ENCODE results near the gene XCL2. TPM values are rescaled to one million over a fixed set of nuclear protein-coding genes. Genes with fewer than 3 reads are reported as not detected.

The XCL2 gene
- total RNA-seq, 1 experiment from 2014 or later: not detected

- Mint-ChIP-seq H3K27me3 (ENCODE audit: unreplicated experiment) (no peaks in the 10 kb centered on the region), H3K9me3 (ENCODE audit: low read depth, unreplicated experiment) (no peaks in the 10 kb centered on the region), H3K36me3 (ENCODE audit: insufficient read depth, unreplicated experiment) (no peaks in the 10 kb centered on the region), H3K4me3 (ENCODE audit: low read depth, unreplicated experiment) (no peak overlapping the region), H3K4me1 (ENCODE audit: low read depth, unreplicated experiment) (no peaks in the 10 kb centered on the region), H3K27ac (ENCODE audit: unreplicated experiment) (no peak overlapping the region)
- CTCF ChIA-PET: interaction anchor here (1.2 kb wide), 1 partner anchor 129 kb away, joined by 7 read pairs; no protein-coding TSS in a partner anchor
- no TSS peak for BruUV-seq (replicated peaks)
- intact Hi-C loops (cut with micrococcal nuclease; ENCODE audit: unreplicated experiment): no loop called here
- no peak for TF ChIP-seq CTCF (IDR thresholded peaks at IDR 0.05; ENCODE audit: unreplicated experiment)
- no peak for DNase-seq
Measured at GRCh38 chr1:168568346-168568745, 24.5 kb upstream of the XCL2 start.

- H3K27me3 Mint-ChIP-seq (ENCODE audit: unreplicated experiment): no peaks in the 10 kb centered on the region
- no peak overlapping the region for H3K27ac Mint-ChIP-seq (ENCODE audit: unreplicated experiment)
- DNase-seq: no peak
- intact Hi-C loops (cut with micrococcal nuclease; ENCODE audit: unreplicated experiment): no loop called here
- no peak for TF ChIP-seq CTCF (IDR thresholded peaks at IDR 0.05; ENCODE audit: unreplicated experiment)
- H3K9me3 Mint-ChIP-seq (ENCODE audit: low read depth, unreplicated experiment): no peaks in the 10 kb centered on the region
- CTCF ChIA-PET: no interaction called here
- H3K4me1 Mint-ChIP-seq (ENCODE audit: low read depth, unreplicated experiment): no peaks in the 10 kb centered on the region
- H3K4me3 Mint-ChIP-seq (ENCODE audit: low read depth, unreplicated experiment): no peak overlapping the region
- BruUV-seq (replicated peaks): no TSS peak
- H3K36me3 Mint-ChIP-seq (ENCODE audit: insufficient read depth, unreplicated experiment): no peaks in the 10 kb centered on the region
Measured at GRCh38 chr1:168567568-168567967, 23.8 kb upstream of the XCL2 start.

- DNase-seq: no peak
- H3K4me3 Mint-ChIP-seq (ENCODE audit: low read depth, unreplicated experiment): no peak overlapping the region
- H3K4me1 Mint-ChIP-seq (ENCODE audit: low read depth, unreplicated experiment): no peaks in the 10 kb centered on the region
- intact Hi-C loops (cut with micrococcal nuclease; ENCODE audit: unreplicated experiment): no loop called here
- no peaks in the 10 kb centered on the region for H3K36me3 Mint-ChIP-seq (ENCODE audit: insufficient read depth, unreplicated experiment)
- no peaks in the 10 kb centered on the region for H3K9me3 Mint-ChIP-seq (ENCODE audit: low read depth, unreplicated experiment)
- CTCF ChIA-PET: no interaction called here
- H3K27me3 Mint-ChIP-seq (ENCODE audit: unreplicated experiment): no peaks in the 10 kb centered on the region
- no peak overlapping the region for H3K27ac Mint-ChIP-seq (ENCODE audit: unreplicated experiment)
- no peak for TF ChIP-seq CTCF (IDR thresholded peaks at IDR 0.05; ENCODE audit: unreplicated experiment)
- BruUV-seq (replicated peaks): no TSS peak
Measured at GRCh38 chr1:168567007-168567406, 23.2 kb upstream of the XCL2 start.

GRCh38 chr1:168565825-168566224 lies 22.0 kb upstream of the XCL2 start:
- H3K36me3 Mint-ChIP-seq (ENCODE audit: insufficient read depth, unreplicated experiment): no peaks in the 10 kb centered on the region
- no peak overlapping the region for H3K4me3 Mint-ChIP-seq (ENCODE audit: low read depth, unreplicated experiment)
- no TSS peak for BruUV-seq (replicated peaks)
- TF ChIP-seq CTCF (IDR thresholded peaks at IDR 0.05; ENCODE audit: unreplicated experiment): no peak
- H3K27ac Mint-ChIP-seq (ENCODE audit: unreplicated experiment): no peak overlapping the region
- H3K9me3 Mint-ChIP-seq (ENCODE audit: low read depth, unreplicated experiment): no peaks in the 10 kb centered on the region
- H3K4me1 Mint-ChIP-seq (ENCODE audit: low read depth, unreplicated experiment): no peaks in the 10 kb centered on the region
- intact Hi-C loops (cut with micrococcal nuclease; ENCODE audit: unreplicated experiment): no loop called here
- CTCF ChIA-PET: interaction anchor here (0.6 kb wide), 1 partner anchor 120 kb away, joined by 6 read pairs; no protein-coding TSS in a partner anchor
- H3K27me3 Mint-ChIP-seq (ENCODE audit: unreplicated experiment): no peaks in the 10 kb centered on the region
- no peak for DNase-seq

Measured in Calu3 (cell line).